ENCODE data around the gene NCK2.

Gene NCK2

GRCh38 chr2:105800036-105800713 is 55.5 kb downstream of the NCK2 start:
- Histone ChIP-seq H3K9ac (ENCODE audit: low read depth, low read length) (no peak overlapping the region), H3K4me1 (ENCODE audit: control insufficient read depth, insufficient read depth, low read length) (peaks cover 60% of the 10 kb centered on the region), H3K4me3 (ENCODE audit: low read length) (no peak overlapping the region), H3K27me3 (ENCODE audit: control insufficient read depth, insufficient read depth, low read length) (no peaks in the 10 kb centered on the region), H3K36me3 (ENCODE audit: insufficient read depth, low read length) (no peaks in the 10 kb centered on the region), H3K4me2 (ENCODE audit: low read length) (no peak overlapping the region), H3K9me3 (replicated peaks; ENCODE audit: low read length) (no peaks in the 10 kb centered on the region)

DNA sequence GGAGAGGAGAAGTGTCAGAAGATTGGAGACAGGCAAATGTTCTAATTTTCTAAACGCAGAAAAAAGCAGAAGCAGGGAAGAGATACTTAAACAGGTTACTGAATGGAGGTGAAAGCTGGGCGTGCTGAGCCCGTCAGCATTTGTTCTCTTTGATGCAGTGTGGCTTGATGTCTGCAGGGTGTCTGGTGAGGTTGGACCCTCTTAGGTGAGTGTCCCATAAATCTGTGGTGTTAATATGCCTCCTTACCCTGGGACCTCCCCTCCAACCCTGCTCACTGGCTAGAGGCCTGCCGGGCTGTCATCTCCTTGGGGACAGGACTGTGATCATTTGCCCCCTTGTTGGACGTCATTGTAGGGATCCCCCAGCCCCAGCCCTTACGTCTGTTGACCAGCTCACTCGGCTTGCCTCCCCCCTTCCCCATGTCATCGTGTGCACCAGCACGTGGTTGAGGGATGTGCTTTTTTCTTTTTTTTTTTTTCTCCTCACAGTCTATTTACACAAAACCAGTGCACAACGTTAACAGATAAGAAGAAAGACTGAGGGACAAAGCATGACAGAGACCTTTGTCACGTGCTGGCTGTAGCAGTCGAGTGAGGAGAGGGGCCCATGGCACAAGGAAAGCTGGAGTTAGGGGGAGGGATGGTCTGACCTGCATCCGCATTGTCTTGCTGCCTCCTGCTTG is 56.4 kb downstream of the NCK2 start:
- no peaks in the 10 kb centered on the region for H3K27me3 ChIP-seq (ENCODE audit: control insufficient read depth, insufficient read depth, low read length)
- H3K4me3 ChIP-seq (ENCODE audit: low read length): no peak overlapping the region
- H3K9ac ChIP-seq (ENCODE audit: low read depth, low read length): no peak overlapping the region
- peaks cover 51% of the 10 kb centered on the region for H3K4me1 ChIP-seq (ENCODE audit: control insufficient read depth, insufficient read depth, low read length)
- H3K9me3 ChIP-seq (replicated peaks; ENCODE audit: low read length): no peaks in the 10 kb centered on the region
- H3K36me3 ChIP-seq (ENCODE audit: insufficient read depth, low read length): no peaks in the 10 kb centered on the region
- H3K4me2 ChIP-seq (ENCODE audit: low read length): no peak overlapping the region

GRCh38 chr2:105801961-105802360 is 57.2 kb downstream of the NCK2 start:
- Histone ChIP-seq H3K9me3 (replicated peaks; ENCODE audit: low read length) (no peaks in the 10 kb centered on the region), H3K4me1 (ENCODE audit: control insufficient read depth, insufficient read depth, low read length) (peaks cover 42% of the 10 kb centered on the region), H3K36me3 (ENCODE audit: insufficient read depth, low read length) (no peaks in the 10 kb centered on the region), H3K4me2 (ENCODE audit: low read length) (no peak overlapping the region), H3K27me3 (ENCODE audit: control insufficient read depth, insufficient read depth, low read length) (no peaks in the 10 kb centered on the region), H3K4me3 (ENCODE audit: low read length) (no peak overlapping the region), H3K9ac (ENCODE audit: low read depth, low read length) (no peak overlapping the region)

DNA sequence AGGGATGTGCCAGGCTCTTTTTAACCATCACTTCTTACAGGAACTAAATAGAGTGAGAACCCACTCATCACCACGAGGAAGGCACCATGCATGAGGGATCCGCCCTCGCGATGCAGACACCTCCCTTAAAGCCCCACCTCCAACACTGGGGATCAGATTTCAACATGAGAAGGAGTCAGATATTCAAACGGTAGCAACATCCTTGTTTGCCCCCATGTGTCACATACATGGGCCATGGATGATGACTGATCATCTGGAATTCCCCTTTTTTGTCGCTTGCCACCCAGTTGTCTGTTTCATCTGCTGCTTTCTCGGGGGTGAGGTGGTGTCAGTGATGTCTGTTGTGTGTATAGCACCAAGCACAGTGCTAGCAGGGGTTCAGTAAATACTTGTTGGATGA is 57.9 kb downstream of the NCK2 start:
- Histone ChIP-seq H3K9me3 (replicated peaks; ENCODE audit: low read length) (no peaks in the 10 kb centered on the region), H3K36me3 (ENCODE audit: insufficient read depth, low read length) (no peaks in the 10 kb centered on the region), H3K4me1 (ENCODE audit: control insufficient read depth, insufficient read depth, low read length) (peaks cover 36% of the 10 kb centered on the region), H3K9ac (ENCODE audit: low read depth, low read length) (no peak overlapping the region), H3K4me3 (ENCODE audit: low read length) (no peak overlapping the region), H3K4me2 (ENCODE audit: low read length) (no peak overlapping the region), H3K27me3 (ENCODE audit: control insufficient read depth, insufficient read depth, low read length) (no peaks in the 10 kb centered on the region)

DNA sequence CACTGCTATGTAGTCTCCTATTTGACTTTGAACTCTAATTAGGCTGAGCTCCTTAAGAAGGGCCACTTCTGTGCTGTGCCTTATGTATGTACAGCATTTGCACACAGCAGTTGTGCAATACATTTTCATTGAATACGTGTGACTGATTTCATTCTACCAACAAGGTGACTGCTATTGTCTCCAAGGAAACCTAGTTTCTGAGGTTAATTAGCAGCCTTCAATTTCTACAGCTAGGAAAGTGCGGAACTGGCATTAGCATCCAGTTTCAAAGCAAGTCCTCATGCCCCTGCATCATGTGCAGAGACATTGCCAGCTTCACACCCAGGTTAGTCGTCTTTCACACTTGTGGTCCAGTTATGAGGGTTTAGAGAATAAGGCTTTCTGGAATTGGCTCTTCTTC is 58.6 kb downstream of the NCK2 start:
- H3K4me3 ChIP-seq (ENCODE audit: low read length): no peak overlapping the region
- no peaks in the 10 kb centered on the region for H3K9me3 ChIP-seq (replicated peaks; ENCODE audit: low read length)
- H3K36me3 ChIP-seq (ENCODE audit: insufficient read depth, low read length): no peaks in the 10 kb centered on the region
- no peaks in the 10 kb centered on the region for H3K27me3 ChIP-seq (ENCODE audit: control insufficient read depth, insufficient read depth, low read length)
- peaks cover 28% of the 10 kb centered on the region for H3K4me1 ChIP-seq (ENCODE audit: control insufficient read depth, insufficient read depth, low read length)
- no peak overlapping the region for H3K4me2 ChIP-seq (ENCODE audit: low read length)
- H3K9ac ChIP-seq (ENCODE audit: low read depth, low read length): no peak overlapping the region

GRCh38 chr2:105803773-105804172 is 59.1 kb downstream of the NCK2 start:
- Histone ChIP-seq H3K9ac (ENCODE audit: low read depth, low read length) (no peak overlapping the region), H3K9me3 (replicated peaks; ENCODE audit: low read length) (no peaks in the 10 kb centered on the region), H3K27me3 (ENCODE audit: control insufficient read depth, insufficient read depth, low read length) (no peaks in the 10 kb centered on the region), H3K4me3 (ENCODE audit: low read length) (no peak overlapping the region), H3K36me3 (ENCODE audit: insufficient read depth, low read length) (no peaks in the 10 kb centered on the region), H3K4me1 (ENCODE audit: control insufficient read depth, insufficient read depth, low read length) (peaks cover 25% of the 10 kb centered on the region), H3K4me2 (ENCODE audit: low read length) (no peak overlapping the region)

DNA sequence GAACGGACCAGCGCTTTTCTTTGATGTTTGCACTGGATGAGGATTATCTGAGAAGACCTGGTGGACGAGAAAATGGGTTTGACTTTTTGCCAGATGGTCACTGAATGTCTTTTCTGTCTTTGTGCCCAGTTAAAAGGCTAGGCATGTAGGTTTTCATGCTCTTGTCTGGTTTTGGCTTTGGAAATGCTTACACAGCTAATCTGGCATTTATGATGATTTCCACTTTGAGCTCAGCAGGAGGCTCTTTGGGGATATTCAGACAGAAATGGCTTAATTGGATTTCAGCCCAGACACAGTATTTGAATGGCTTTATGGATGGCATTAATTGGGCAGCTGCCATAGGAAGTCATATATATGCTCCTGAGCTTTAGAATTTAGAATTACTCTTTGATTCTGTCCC is 59.6 kb downstream of the NCK2 start:
- H3K9ac ChIP-seq (ENCODE audit: low read depth, low read length): no peak overlapping the region
- no peaks in the 10 kb centered on the region for H3K9me3 ChIP-seq (replicated peaks; ENCODE audit: low read length)
- H3K27me3 ChIP-seq (ENCODE audit: control insufficient read depth, insufficient read depth, low read length): no peaks in the 10 kb centered on the region
- H3K36me3 ChIP-seq (ENCODE audit: insufficient read depth, low read length): no peaks in the 10 kb centered on the region
- no peak overlapping the region for H3K4me2 ChIP-seq (ENCODE audit: low read length)
- H3K4me1 ChIP-seq (ENCODE audit: control insufficient read depth, insufficient read depth, low read length): peaks cover 23% of the 10 kb centered on the region
- no peak overlapping the region for H3K4me3 ChIP-seq (ENCODE audit: low read length)

DNA sequence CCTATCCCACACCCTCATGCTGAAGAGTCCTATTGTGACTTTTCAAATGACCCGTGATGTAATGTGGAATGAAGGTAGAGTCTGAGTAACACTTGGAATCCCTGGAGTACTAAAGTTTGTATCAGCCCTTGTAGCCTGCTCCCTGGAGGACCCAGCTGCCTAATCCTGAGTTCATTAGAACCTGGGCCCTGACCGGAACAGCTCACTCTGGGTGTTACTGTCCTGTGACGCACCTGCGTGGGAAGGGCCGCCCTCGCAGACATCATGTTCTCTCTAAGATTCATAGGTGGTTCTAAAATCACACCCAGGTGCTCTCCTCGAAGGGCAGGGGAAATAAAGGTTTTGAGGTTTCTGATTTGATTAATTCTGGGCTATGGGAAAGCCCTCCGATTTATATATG is 62.3 kb downstream of the NCK2 start:
- Histone ChIP-seq H3K9me3 (replicated peaks; ENCODE audit: low read length) (no peaks in the 10 kb centered on the region), H3K9ac (ENCODE audit: low read depth, low read length) (no peak overlapping the region), H3K36me3 (ENCODE audit: insufficient read depth, low read length) (no peaks in the 10 kb centered on the region), H3K4me3 (ENCODE audit: low read length) (no peak overlapping the region), H3K27me3 (ENCODE audit: control insufficient read depth, insufficient read depth, low read length) (no peaks in the 10 kb centered on the region), H3K4me1 (ENCODE audit: control insufficient read depth, insufficient read depth, low read length) (peaks cover 20% of the 10 kb centered on the region), H3K4me2 (ENCODE audit: low read length) (no peak overlapping the region)

DNA sequence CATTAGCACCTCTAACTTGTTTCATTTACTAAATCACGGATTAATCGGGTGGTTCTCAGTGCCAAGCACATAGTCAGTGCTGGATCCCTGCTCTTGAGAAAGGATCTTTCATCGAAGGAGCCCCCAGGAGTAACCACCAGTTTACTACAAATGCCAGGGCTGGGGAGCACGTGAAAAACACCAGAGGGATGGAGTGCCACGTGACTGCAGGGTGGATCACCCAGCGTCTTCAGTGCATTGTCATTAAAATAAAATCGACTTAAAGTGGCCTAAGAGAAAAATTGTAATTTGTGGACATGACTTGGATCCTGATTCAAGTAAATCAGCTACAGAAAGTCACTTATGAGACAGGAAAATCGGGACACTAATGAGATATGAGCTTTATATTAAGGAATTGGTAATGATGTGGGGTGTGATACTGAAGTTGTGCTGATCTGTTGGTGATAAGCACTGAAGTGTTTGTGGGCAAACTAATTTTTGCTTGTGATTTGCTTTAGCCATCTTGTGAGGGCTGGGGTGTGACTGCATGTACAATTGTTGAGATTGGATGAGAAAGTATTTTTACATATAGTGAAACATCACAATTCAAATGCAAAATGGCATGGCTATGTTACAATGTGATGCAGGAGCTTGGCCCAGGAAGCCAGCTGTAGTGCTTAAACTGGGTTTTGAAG is 63.8 kb downstream of the NCK2 start:
- H3K36me3 ChIP-seq (ENCODE audit: insufficient read depth, low read length): no peaks in the 10 kb centered on the region
- H3K4me3 ChIP-seq (ENCODE audit: low read length): no peak overlapping the region
- H3K4me1 ChIP-seq (ENCODE audit: control insufficient read depth, insufficient read depth, low read length): peaks cover 22% of the 10 kb centered on the region
- no peaks in the 10 kb centered on the region for H3K27me3 ChIP-seq (ENCODE audit: control insufficient read depth, insufficient read depth, low read length)
- no peaks in the 10 kb centered on the region for H3K9me3 ChIP-seq (replicated peaks; ENCODE audit: low read length)
- H3K9ac ChIP-seq (ENCODE audit: low read depth, low read length): no peak overlapping the region
- H3K4me2 ChIP-seq (ENCODE audit: low read length): no peak overlapping the region

DNA sequence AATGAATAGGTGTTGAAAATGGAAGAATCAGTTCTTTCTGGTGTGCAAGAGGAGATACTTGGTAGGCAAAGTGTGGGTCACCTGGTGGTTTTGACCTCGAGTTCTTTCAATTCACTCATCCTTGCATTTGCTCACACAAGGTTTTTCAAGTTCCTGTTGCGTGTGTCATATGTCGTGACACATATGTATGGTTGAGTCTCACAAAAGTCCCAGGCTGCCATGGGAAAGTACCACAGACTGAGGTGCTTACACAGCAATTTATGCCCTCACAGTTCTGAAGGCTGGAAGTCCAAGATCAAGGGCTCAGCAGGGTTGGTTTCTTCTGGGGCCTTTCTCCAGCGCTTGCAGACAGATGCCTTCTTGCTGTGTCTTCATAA is 64.4 kb downstream of the NCK2 start:
- Histone ChIP-seq H3K4me2 (ENCODE audit: low read length) (no peak overlapping the region), H3K36me3 (ENCODE audit: insufficient read depth, low read length) (no peaks in the 10 kb centered on the region), H3K4me3 (ENCODE audit: low read length) (no peak overlapping the region), H3K4me1 (ENCODE audit: control insufficient read depth, insufficient read depth, low read length) (peaks cover 21% of the 10 kb centered on the region), H3K9ac (ENCODE audit: low read depth, low read length) (no peak overlapping the region), H3K9me3 (replicated peaks; ENCODE audit: low read length) (no peaks in the 10 kb centered on the region), H3K27me3 (ENCODE audit: control insufficient read depth, insufficient read depth, low read length) (no peaks in the 10 kb centered on the region)

GRCh38 chr2:105809723-105810122 is 65.0 kb downstream of the NCK2 start:
- H3K4me3 ChIP-seq (ENCODE audit: low read length): no peak overlapping the region
- no peaks in the 10 kb centered on the region for H3K27me3 ChIP-seq (ENCODE audit: control insufficient read depth, insufficient read depth, low read length)
- no peaks in the 10 kb centered on the region for H3K36me3 ChIP-seq (ENCODE audit: insufficient read depth, low read length)
- H3K9ac ChIP-seq (ENCODE audit: low read depth, low read length): no peak overlapping the region
- no peaks in the 10 kb centered on the region for H3K9me3 ChIP-seq (replicated peaks; ENCODE audit: low read length)
- H3K4me1 ChIP-seq (ENCODE audit: control insufficient read depth, insufficient read depth, low read length): peaks cover 21% of the 10 kb centered on the region
- H3K4me2 ChIP-seq (ENCODE audit: low read length): no peak overlapping the region

Measured in skeletal muscle satellite cell (primary cell).